Body of pancreas (tissue), 4 donors: Measurements from ENCODE around the gene KBTBD13.

Experiments
- POLR2A ChIP-seq, 3 donors: fragments of 450-650 bp; IDR thresholded peaks; one replicate each; pipeline ENCODE4 v1.6.1; 2016; ENCODE audit warnings: antibody characterized with exemption in 3 of 3, mild to moderate bottlenecking in 2 of 3
- TF ChIP-seq, protein P1 (sequence below), 7 experiments: fragments of 450-650 bp in 4 of 7; fragments of 200-600 bp in 3 of 7; sonication (generic) in 3 of 7; IDR thresholded peaks; one replicate each; pipeline ENCODE4 v1.5.1; 2016 to 2019; ENCODE audit warnings: antibody characterized with exemption in 7 of 7

DNA sequence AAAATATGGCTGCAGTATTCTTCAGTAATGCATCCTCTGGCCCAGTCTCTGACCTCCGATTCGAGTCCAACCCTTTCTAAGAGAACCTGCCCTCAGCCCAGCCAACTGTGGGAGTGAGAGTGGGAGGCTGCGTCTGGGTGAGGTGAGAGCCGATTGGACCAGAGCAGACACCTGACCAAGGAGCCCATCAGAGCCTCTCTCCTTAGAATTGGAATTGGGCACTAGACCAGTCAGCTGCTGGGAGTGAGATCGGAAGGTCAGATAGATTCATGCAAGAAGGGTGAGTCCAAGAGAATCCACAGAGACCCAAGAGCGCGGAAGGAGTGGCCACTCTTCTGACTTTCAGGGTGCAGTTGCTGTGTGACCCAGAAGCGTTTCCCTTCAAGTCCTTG is 19.0 kb upstream of the KBTBD13 start:
- TF ChIP-seq, protein P1, sequence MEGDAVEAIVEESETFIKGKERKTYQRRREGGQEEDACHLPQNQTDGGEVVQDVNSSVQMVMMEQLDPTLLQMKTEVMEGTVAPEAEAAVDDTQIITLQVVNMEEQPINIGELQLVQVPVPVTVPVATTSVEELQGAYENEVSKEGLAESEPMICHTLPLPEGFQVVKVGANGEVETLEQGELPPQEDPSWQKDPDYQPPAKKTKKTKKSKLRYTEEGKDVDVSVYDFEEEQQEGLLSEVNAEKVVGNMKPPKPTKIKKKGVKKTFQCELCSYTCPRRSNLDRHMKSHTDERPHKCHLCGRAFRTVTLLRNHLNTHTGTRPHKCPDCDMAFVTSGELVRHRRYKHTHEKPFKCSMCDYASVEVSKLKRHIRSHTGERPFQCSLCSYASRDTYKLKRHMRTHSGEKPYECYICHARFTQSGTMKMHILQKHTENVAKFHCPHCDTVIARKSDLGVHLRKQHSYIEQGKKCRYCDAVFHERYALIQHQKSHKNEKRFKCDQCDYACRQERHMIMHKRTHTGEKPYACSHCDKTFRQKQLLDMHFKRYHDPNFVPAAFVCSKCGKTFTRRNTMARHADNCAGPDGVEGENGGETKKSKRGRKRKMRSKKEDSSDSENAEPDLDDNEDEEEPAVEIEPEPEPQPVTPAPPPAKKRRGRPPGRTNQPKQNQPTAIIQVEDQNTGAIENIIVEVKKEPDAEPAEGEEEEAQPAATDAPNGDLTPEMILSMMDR (IDR thresholded peaks at IDR 0.05), result no peak
- no peak for TF ChIP-seq POLR2A (IDR thresholded peaks at IDR 0.05)
